Ishikawa (cell line): ENCODE measurements around the gene CNTN2.

Experiments
- CEBPB ChIP-seq: IDR thresholded peaks from 2 replicates; pipeline ENCODE4 v1.6.1; 2012
- CREB1 ChIP-seq: IDR thresholded peaks from 2 replicates; pipeline ENCODE4 v1.6.1; 2012; ENCODE audit warnings: low read depth
- EGR1 ChIP-seq: IDR thresholded peaks from 2 replicates; pipeline ENCODE4 v1.6.1; 2012
- EP300 ChIP-seq: IDR thresholded peaks from 2 replicates; pipeline ENCODE4 v1.6.1; 2012; ENCODE audit warnings: borderline replicate concordance
- FOXM1 ChIP-seq: IDR thresholded peaks from 2 replicates; pipeline ENCODE4 v1.6.1; 2012; ENCODE audit warnings: low read depth, borderline replicate concordance
- MAX ChIP-seq: IDR thresholded peaks from 2 replicates; pipeline ENCODE4 v1.6.1; 2012
- NFIC ChIP-seq: IDR thresholded peaks from 2 replicates; pipeline ENCODE4 v1.6.1; 2012
- RAD21 ChIP-seq: IDR thresholded peaks from 2 replicates; pipeline ENCODE4 v1.6.1; 2012; ENCODE audit warnings: low read depth
- REST ChIP-seq: IDR thresholded peaks from 2 replicates; pipeline ENCODE4 v1.6.1; 2012; ENCODE audit warnings: low read depth, mild to moderate bottlenecking
- TAF1 ChIP-seq: IDR thresholded peaks from 2 replicates; pipeline ENCODE4 v1.6.1; 2012; ENCODE audit warnings: low read depth, mild to moderate bottlenecking
- TCF12 ChIP-seq: IDR thresholded peaks from 2 replicates; pipeline ENCODE4 v1.6.1; 2012; ENCODE audit warnings: low read depth
- TEAD4 ChIP-seq: IDR thresholded peaks from 2 replicates; pipeline ENCODE4 v1.6.1; 2012
- USF1 ChIP-seq: IDR thresholded peaks from 2 replicates; pipeline ENCODE4 v1.6.1; 2012
- YY1 ChIP-seq: IDR thresholded peaks from 2 replicates; pipeline ENCODE4 v1.6.1; 2012; ENCODE audit warnings: low read depth
- ZBTB7A ChIP-seq: IDR thresholded peaks from 2 replicates; pipeline ENCODE4 v1.6.1; 2012; ENCODE audit warnings: low read depth

The CNTN2 gene

GRCh38 chr1:205062319-205062718 lies 19.3 kb downstream of the CNTN2 start:
- TF ChIP-seq USF1 (no peak), EGR1 (no peak), TCF12 (no peak), RAD21 (no peak), CEBPB (no peak), CREB1 (no peak), TAF1 (no peak), TEAD4 (no peak), NFIC (no peak), EP300 (no peak), REST (no peak), FOXM1 (no peak), YY1 (no peak), MAX (no peak), ZBTB7A (no peak)

- TF ChIP-seq RAD21 = no peak
- TF ChIP-seq NFIC = no peak
- TF ChIP-seq TAF1 = no peak
- no peak for TF ChIP-seq TCF12
- no peak for TF ChIP-seq FOXM1
- TF ChIP-seq CREB1 = no peak
- TF ChIP-seq ZBTB7A = no peak
Measured at GRCh38 chr1:205062895-205063294, 19.9 kb downstream of the CNTN2 start.

GRCh38 chr1:205064301-205064700 lies 21.3 kb downstream of the CNTN2 start:
- TF ChIP-seq TEAD4 (no peak), CEBPB (no peak), USF1 (no peak), MAX (no peak)

- no peak for TF ChIP-seq FOXM1
- TF ChIP-seq TCF12 = no peak
- no peak for TF ChIP-seq RAD21
- TF ChIP-seq EP300 = no peak
- TF ChIP-seq TAF1 = no peak
- no peak for TF ChIP-seq USF1
- TF ChIP-seq YY1 = no peak
- no peak for TF ChIP-seq CEBPB
- no peak for TF ChIP-seq MAX
- no peak for TF ChIP-seq TEAD4
- no peak for TF ChIP-seq NFIC
- TF ChIP-seq ZBTB7A = no peak
- no peak for TF ChIP-seq CREB1
- no peak for TF ChIP-seq REST
- no peak for TF ChIP-seq EGR1
Measured at GRCh38 chr1:205064741-205065316, 21.8 kb downstream of the CNTN2 start.

- no peak for TF ChIP-seq EGR1
- no peak for TF ChIP-seq TEAD4
- TF ChIP-seq REST = no peak
- TF ChIP-seq TAF1 = no peak
- TF ChIP-seq YY1 = no peak
- TF ChIP-seq CREB1 = no peak
- TF ChIP-seq MAX = no peak
- TF ChIP-seq CEBPB = no peak
- no peak for TF ChIP-seq RAD21
- TF ChIP-seq USF1 = no peak
- no peak for TF ChIP-seq ZBTB7A
- TF ChIP-seq NFIC = no peak
- no peak for TF ChIP-seq FOXM1
- no peak for TF ChIP-seq TCF12
Measured at GRCh38 chr1:205065666-205066065, 22.7 kb downstream of the CNTN2 start.
